ENCODE results near the gene SKAP2.

SKAP2 gene

DNA sequence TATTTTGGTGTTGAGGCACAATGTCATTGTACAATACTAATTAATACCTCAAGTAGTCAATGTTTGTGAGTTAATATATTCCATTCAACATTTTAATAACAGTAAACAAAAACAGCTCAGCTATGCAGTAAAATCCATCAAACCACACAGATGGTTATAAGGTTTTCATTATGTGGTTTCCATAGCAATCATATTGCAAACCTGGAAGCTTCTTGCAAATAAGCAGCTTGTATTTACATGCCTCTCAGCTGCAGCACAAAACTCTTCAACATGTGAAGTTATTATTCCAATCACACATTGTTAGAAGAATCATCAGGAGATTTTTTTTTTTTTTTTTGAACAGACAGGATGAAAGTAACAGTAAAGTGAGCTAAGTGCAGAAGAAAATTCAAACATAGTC lies 170.2 kb downstream of the SKAP2 start:
- DNase-seq (ENCODE audit: low read depth, low spot score), result no peak
- TF ChIP-seq, protein P1, sequence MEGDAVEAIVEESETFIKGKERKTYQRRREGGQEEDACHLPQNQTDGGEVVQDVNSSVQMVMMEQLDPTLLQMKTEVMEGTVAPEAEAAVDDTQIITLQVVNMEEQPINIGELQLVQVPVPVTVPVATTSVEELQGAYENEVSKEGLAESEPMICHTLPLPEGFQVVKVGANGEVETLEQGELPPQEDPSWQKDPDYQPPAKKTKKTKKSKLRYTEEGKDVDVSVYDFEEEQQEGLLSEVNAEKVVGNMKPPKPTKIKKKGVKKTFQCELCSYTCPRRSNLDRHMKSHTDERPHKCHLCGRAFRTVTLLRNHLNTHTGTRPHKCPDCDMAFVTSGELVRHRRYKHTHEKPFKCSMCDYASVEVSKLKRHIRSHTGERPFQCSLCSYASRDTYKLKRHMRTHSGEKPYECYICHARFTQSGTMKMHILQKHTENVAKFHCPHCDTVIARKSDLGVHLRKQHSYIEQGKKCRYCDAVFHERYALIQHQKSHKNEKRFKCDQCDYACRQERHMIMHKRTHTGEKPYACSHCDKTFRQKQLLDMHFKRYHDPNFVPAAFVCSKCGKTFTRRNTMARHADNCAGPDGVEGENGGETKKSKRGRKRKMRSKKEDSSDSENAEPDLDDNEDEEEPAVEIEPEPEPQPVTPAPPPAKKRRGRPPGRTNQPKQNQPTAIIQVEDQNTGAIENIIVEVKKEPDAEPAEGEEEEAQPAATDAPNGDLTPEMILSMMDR (IDR thresholded peaks at IDR 0.05; ENCODE audit: insufficient read depth, low read length, missing control alignments), result no peak
- no peak overlapping the region for H3K4me3 ChIP-seq (ENCODE audit: low read depth, low read length)
- ChIA-PET CTCF (interaction anchor here (0.6 to 2.4 kb wide), 4 partner anchors 450 to 1846 kb away, joined by 3 to 6 read pairs (median 4); partner anchors contain the start of gene HOXA5), POLR2A (no interaction called here)

DNA sequence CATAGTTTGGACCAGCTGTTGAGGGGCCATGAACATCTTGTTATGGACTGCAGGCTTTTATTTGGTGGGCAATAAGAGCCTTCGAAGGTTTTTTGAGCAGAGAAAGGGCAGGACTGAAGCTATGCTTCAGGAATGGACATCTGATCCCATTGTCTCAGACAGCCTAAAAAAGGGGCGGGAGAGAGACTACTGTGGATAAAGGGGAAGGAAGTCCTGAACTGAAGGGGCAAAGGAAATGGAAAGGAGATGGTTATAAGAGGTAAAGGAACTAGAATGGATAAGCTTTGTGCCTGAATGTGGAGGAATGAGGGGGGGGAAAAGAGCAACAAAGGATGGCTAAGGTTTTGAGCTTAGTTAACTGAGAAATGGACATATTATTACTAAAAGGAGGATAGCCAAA lies 172.5 kb downstream of the SKAP2 start:
- no peak for DNase-seq (ENCODE audit: low read depth, low spot score)
- TF ChIP-seq, protein P1 (IDR thresholded peaks at IDR 0.05; ENCODE audit: insufficient read depth, low read length, missing control alignments), result no peak
- H3K4me3 ChIP-seq (ENCODE audit: low read depth, low read length), result no peak overlapping the region
- POLR2A ChIA-PET, result interaction anchor here (0.5 kb wide), 1 partner anchor 17 kb away, joined by 3 read pairs; no protein-coding TSS in a partner anchor
- CTCF ChIA-PET, result interaction anchor here (0.9 to 2.4 kb wide), 7 partner anchors 8 to 470 kb away, joined by 3 to 8 read pairs (median 4); partner anchors contain the start of gene HOXA5

DNA sequence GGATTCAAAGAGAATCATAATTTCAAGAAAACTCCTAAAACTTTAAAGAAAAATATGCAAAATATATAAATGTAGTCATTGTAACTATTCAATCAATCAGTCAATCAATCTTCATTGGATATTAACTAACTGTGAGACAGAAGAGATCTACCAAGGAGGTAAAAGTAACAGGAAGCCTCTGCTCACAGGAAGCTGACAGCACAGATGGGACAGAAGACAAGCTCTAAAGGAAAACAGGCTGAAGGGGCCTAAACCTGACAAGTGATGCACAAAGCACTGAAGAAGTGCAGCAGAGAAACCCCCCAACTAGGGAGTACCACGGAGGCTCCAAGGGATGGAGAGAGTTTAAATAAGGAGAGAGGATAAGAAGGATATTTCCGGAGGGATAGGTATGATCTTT lies 173.0 kb downstream of the SKAP2 start:
- DNase-seq (ENCODE audit: low read depth, low spot score), result no peak
- H3K4me3 ChIP-seq (ENCODE audit: low read depth, low read length), result no peak overlapping the region
- ChIA-PET CTCF (interaction anchor here (0.9 to 2.3 kb wide), 5 partner anchors 8 to 470 kb away, joined by 3 to 8 read pairs (median 4); no protein-coding TSS in a partner anchor), POLR2A (no interaction called here)
- TF ChIP-seq, protein P1 (IDR thresholded peaks at IDR 0.05; ENCODE audit: insufficient read depth, low read length, missing control alignments), result no peak

DNA sequence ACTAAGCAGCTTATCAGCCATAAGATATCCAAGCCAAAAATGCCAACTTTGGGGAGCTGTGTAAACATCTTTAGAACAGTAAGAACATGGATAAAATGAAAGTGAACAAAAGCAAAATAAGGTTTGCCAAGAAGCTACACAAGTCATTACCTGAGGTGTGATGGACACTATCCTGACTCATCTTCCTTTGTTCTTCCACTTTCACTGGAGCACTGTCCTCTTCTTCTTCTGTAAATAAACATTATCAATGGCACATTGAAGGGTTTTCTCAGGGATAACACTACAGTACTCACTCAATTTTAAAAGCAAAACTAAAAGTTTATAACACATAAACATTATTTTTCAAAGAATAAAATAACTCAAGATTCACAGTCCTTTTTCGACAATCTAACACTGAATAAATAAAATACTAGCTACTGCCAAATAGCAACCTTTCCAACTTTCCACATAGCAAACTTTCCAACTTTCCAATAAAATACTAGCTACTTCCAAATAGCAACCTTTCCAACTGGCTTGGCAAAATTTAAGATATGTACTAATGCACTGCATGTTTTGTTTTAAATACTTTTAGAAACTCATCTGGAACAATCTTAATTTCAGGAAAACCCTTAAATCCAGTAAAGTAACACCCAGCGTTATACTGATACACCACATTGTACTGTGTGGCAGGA lies 174.1 kb downstream of the SKAP2 start:
- TF ChIP-seq, protein P1 (IDR thresholded peaks at IDR 0.05; ENCODE audit: insufficient read depth, low read length, missing control alignments), result no peak
- ChIA-PET CTCF (interaction anchor here (0.8 to 2.3 kb wide), 10 partner anchors 10 to 471 kb away, joined by 3 to 10 read pairs (median 4); partner anchors contain the start of gene HOXA5), POLR2A (no interaction called here)
- no peak for DNase-seq (ENCODE audit: low read depth, low spot score)
- H3K4me3 ChIP-seq (ENCODE audit: low read depth, low read length), result no peak overlapping the region

DNA sequence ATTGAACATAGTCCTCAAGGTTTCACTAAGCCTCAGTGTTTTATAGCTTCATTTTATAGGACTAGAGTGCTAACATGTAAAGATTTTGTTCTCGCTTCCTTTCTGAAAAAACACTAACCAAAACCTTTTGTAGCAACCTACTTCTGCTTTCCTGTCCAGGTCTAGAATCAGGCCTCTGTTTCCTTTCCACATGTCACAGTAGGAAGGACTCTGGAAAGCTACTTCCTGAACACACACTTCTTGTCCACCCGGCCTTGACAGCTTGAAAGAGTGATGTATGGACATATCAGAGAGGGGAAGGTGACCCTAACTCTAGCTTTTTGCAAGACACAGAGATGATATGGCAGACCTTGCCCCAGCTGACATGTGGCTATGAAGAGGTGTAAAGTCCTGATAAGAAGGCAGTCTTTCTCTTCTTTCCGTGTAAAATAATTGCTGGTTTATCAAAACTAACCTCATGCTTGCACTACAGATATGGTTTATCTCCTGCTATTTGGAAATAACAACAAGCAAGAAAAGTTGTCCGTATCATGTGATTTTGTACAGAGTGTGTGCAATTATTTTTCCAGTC lies 175.4 kb downstream of the SKAP2 start:
- DNase-seq (ENCODE audit: low read depth, low spot score), result no peak
- H3K4me3 ChIP-seq (ENCODE audit: low read depth, low read length), result no peak overlapping the region
- TF ChIP-seq, protein P1 (IDR thresholded peaks at IDR 0.05; ENCODE audit: insufficient read depth, low read length, missing control alignments), result no peak
- POLR2A ChIA-PET, result no interaction called here
- CTCF ChIA-PET, result interaction anchor here (1.0 to 2.9 kb wide), 6 partner anchors 11 to 461 kb away, joined by 3 to 13 read pairs (median 10); partner anchors contain the start of gene HOXA5

DNA sequence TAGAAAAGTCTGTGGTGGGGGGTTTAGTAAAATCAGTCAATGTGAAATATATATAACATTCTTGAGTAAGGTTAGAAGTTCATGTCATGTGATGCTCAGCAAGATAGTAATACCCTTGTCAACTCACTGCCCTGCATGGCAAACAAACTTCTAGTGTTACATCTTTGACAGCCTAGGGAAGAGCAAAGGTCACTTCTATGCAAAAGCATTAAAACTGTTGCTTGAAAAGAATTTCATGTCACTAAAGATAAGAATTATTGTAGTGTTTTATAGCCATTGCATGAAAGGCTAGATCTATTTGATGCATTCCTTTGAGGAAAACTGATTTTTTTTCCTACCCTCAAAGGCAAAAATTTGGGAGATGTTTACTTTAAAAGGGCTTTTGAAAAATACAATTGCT lies 176.0 kb downstream of the SKAP2 start:
- TF ChIP-seq, protein P1 (IDR thresholded peaks at IDR 0.05; ENCODE audit: insufficient read depth, low read length, missing control alignments), result no peak
- no peak overlapping the region for H3K4me3 ChIP-seq (ENCODE audit: low read depth, low read length)
- ChIA-PET POLR2A (no interaction called here), CTCF (interaction anchor here (0.7 to 2.9 kb wide), 6 partner anchors 12 to 474 kb away, joined by 3 to 23 read pairs (median 6); partner anchors contain the start of gene HOXA5)
- no peak for DNase-seq (ENCODE audit: low read depth, low spot score)
